Right hindlimb (tissue), 1 donor: ENCODE measurements around the gene DCUN1D2.
A peak's percentile ranks its signal among the peaks of the same experiment; 100 is the strongest.
"Not testable (repeated sequence)": the region's sequence is repeated elsewhere in the genome, so short reads cannot be mapped to it uniquely, and the experiment has no call there.

Experiments used
- DNase-seq: peaks from one replicate; pipeline ENCODE4 v3.0.0-alpha.2; 2018

Gene DCUN1D2

DNA sequence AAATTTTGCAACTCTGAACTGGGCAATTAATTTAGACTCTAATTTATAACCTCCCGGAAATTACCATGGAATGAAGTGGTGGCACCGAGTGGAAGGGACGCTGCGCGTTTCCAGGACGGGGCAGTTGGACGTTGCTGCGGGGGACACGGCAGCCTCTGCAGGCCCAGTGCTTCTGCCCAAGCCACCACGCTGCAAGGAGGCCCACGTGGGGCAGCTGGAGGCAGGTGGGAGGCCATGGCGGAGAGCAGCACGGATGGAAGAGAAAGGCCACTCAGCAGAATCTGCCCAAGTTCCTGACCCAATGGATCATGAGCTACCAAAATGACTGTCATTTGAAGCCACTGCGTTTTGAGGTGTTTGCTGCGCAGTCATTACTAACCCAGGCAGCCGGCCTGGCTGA lies 26.0 kb downstream of the DCUN1D2 start:
- no peak for DNase-seq

DNA sequence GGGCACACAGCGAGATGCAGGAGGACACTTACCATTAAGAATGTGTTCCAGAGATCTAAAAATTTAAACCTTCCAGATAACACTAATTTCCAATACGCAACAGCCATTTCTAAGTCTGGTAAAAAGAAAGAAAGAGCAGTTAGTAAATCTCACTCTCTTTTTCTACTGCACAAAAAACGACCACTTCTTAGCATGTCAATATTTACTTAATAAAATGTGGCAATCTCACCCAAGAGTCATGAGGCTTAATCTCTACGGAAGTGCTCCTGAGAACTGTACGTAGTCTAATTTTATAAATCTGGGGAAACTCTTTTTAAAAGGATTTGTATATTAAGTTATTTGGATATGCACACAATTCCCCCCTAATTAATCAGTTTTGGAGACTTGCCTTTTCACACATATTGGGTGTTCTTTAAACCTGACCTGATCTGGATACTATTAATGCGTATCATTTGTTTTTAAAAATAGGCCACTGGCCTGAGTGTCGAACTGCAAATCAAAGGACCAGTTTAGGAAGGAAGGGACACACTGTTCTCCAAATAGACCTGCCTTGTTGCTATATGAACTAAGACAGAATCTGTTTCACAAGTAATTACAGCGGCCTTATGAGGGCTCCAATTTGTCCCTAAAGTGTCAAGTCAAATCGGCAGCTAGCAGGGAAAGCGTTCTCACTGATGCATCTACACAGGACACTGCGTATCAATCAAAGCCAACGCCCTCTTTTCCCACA lies 29.3 kb downstream of the DCUN1D2 start:
- no peak for DNase-seq

DNA sequence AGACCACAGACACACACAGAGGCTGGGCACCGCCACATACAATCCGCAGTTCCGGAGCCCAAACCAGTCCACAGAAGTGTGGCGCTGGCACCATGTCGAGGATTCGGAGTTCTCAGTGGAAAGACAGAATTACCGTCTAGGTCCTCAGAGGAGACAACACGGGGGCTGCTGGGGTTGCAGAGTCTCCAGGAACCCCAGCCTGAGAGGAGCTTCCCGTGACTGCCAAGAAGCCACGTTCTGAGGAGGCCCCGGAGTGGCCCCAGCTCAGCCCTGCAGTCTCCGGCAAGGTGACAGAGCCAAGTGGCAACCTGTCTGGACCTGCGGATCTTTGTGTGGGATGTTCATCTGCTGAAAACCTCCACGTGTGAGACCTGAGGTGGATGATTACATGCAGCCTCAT lies 29.9 kb downstream of the DCUN1D2 start:
- no peak for DNase-seq

DNA sequence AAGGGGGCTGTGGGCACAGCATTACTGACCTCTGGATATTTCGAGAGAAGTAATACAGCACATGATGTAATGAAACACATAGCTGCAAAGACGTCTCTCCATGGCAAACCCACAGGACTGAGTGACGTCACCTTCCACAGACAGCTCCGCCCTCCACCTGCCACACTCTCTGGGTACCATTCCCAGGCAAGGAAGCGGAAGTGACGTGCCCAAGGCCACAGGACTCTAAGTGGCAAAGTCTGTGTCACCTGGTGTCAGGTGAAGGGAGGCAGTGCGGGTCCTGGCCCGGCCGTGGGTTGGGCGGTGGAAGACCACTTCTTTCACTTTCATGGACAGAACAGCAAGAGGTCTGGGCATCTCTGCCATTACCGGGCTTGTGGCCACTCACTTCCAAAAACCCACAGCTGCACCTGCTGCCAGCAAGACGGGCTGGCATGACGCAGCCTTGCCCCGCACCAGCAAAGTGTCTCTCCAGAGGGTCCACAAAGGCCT lies 30.4 kb downstream of the DCUN1D2 start:
- no peak for DNase-seq

DNA sequence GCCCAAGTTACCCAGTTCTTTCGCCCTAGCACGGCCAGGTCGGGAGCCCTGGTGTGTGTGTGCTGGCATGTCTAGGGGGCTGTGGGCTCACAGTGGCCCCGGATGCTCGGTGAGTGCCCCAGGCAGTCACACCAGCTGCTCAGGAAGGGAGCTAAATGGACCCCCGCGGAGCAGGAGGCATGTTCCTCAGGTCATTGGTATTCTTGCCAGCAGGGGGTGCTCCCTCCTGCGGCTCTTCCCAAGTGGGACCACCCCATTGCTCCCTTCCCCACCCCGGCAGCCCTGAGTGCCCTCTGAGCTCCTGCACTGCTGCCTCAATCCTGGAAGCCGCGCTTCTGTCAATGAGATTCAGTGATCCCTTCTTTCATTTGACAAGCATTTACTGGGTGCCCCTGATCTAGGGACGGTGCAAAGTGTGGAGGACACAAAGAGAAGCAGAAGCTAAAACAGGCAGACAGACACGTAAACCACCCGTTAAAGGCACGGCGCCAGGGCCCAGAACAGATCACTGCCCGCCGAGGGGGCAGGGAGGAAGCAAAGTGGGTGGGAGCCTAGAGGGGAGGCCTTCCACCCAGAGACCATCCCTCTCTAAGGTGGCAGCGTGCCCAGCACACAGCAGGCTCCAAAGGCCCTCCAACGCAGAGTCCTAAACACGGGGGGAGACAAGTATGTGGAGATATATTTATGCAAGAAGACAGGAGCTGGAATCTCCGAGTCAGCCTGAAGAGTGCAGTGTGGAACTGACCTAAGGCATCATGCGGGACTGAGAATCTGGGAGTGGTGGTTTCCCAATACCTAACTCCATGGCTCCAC lies 32.1 kb downstream of the DCUN1D2 start:
- no peak for DNase-seq

DNA sequence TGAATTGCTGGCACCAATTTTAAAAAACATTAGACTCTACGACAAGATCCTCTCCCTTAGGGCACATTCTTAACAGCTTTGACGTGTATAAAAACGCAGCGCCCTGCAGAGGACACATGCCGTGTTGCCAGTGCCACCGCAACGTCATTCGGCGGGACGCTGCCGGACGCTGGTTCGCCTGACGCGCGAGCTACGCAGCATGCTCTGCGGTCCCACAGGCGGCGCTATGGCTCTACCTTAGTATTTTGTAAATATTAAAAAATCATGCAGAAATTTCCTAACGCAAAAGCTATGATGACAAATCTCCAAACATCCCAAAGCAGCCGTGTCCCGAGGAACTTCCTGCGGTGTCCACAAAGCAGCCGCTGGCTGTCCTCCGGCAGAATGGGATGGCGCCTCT lies 33.0 kb downstream of the DCUN1D2 start:
- no peak for DNase-seq

DNA sequence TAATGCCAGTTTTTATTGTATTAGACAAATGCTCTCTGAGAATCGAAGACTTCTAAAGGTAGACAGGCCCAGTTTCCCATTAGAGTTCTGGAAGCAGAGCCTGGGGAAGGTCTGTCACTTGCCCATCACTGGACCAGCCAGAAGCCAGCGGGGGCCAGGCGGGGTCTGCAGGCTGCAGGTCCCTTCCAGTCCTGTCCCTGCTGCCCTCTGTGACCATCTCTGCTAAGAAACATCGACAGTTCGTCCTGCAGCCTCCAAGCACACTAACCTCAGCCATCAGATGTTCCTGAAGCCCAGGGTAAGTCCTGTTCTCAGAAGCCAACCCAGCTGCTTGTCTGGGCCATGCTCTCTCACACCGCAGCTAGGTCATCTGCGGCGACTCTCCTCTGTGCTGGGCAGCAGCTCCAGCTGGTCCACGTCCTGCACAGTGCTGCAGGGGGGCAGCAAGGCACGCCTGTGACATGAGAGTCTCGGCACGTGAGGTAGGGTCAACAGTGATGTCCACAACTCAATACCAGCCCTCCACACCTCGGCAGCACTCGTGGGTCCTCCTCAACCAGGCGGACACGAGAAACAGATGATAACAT lies 34.3 kb downstream of the DCUN1D2 start:
- no peak for DNase-seq

DNA sequence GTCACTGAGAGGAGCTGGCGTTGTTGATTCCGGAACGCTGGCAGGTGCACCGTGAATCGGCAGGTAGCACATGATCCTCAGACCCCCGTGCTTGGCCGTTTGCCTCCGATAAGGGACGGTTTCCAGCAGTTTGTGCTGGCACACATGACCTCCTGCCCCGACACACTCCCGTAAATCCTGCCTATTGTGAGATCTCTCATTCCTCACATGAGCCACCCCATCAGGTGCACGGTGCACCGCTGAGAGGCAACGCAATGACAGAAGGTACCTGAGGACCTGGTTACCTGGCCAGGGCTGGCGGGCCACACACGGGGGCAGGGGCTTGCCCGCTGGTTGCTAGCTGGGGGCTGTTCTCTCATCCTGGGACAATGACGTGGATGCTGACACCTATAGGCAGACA lies 35.1 kb downstream of the DCUN1D2 start:
- DNase-seq, result no peak

DNA sequence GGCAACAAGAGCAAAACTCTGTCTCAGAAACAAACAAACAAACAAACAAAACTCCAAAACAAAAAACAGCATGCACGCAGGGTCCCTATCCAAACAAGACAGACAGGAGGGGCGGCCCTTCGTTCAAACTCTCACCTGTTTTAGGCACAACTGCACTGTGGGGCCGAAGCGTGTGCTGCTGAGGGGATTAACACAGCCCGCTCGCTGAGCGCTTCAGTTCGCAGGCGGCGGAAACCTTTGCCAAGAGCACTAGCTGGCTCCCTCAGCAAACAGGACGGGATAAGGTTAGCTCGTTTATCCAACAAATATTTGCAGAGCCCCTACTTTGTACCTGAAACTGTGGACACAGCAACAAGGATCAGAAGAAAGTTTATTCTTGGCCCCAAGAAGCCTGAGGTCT lies 35.6 kb downstream of the DCUN1D2 start:
- DNase-seq, result no peak

DNA sequence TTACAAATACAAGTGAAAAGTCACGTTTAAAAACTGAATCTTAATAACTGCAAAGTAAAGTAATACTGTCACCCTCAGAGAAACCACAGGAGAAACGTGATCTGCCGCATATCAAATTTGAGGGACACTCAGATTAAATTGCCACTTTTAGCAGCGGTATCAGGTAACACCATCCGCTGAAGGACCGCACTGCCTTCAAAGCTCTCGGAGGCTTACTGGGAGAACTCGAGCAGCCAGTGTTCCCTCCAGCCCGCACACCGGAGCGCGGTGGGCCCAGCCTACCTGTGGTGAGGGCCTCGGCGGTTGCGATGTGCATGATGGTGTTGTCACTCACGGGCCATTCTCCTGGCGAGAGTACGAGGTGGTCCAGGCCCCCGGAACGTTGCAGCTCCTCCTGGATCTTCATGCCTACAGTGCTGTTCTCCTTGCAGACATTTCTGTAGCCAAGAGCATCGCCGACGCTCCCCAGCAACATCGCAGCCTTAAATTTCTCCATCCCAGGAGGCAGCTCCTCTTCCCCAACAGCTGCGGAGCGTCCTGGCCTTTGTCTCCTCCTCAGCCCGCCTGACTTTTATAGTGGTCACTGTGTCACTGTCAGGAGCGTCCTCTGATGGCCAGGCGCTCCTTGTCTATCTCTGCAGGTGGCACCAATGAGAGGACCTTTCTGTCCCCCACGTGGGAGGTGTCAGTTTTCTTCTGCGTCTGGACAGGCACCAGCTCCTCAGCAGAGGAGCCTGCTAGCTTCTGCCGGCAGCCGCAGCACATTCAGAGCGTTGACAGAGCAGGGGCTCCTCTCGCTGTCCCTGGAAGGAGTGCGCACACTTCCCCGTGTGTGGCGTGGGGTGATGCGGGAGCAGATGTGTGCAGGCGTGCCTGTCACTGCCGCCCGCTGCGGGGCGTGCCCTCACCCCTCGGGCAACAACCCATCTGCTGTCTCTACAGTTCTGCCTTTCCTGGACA lies 37.3 kb downstream of the DCUN1D2 start, which contains the start of gene ADPRHL1:
ADPRHL1 (minus strand) TSS at position 547 of the 960 bp plus-strand sequence; CDS start at position 496, 51 bp downstream.
- peak; percentile 55 for DNase-seq

DNA sequence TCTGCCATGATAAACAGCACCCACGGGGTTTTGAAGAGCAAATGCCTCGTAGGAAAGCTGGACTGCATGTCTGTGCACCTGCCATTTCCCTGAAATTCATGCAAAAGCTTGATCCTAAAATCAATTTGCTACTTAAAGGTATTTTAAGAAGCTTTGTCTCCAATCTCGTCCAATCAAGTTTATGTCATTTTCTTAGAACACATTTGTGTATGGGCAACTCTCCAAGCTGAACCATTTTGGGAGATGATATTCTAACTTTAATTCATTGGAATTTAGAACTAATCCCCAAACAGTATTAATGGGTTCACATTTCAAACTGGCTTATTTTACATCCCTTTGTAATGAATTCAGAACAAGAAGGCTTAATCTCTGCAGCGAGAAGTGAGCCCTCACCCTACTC lies 38.0 kb downstream of the DCUN1D2 start:
- DNase-seq, result no peak

DNA sequence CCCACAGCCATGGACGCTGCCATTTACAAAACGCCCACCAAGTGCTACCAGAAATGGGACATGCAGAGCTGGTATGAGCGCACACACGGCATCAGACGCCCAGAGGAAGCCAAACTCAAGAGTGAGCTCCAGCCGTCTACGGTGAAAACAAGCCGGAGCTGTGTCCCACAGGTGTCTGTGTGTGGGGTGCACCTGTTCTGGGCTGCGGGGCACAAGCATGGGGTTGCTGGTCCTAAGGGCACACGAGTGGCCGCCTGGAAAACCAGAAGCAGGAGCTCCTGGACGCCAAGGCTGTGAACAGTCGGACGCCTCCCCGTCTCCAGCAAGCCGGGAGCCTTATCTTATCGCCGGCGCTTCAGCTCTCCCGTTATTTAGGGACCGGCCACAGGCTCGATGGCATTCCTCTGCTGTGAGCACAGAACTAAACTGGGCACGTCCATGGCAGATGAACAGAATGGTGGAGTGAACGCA lies 38.5 kb downstream of the DCUN1D2 start:
- no peak for DNase-seq

DNA sequence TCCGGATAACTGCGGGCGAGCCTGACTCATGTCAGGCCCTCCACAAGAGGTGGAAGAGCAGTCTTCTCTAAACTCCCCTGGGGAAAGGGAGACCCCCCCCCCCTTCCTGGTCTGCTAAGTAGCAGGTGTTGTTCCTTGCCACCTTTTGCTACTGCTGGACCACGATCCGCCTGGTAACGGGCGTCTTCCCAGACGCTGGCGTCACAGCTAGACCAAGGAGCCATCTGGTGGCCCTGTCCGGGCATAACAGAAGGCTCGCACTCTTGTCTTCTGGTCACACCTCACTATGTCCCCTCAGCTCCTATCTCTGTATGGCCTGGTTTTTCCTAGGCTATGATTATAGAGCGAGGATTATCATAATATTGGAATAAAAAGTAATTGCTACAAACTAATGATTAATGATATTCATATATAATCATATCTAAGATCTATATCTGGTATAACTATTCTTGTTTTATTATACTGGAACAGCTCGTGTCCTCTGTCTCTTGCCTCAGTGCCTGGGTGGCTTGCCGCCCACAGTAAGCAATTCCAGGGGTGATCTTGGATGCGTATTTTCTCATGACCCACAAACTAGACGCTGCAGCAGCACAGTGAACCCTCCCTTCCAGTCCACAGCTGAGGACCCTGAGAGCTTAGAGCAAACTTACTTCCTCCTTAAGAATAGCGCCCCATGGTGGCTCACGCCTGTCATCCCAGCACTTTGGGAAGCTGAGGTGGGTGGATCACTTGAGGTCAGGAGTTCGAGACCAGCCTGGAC lies 39.5 kb downstream of the DCUN1D2 start:
- DNase-seq, result not testable (repeated sequence)

DNA sequence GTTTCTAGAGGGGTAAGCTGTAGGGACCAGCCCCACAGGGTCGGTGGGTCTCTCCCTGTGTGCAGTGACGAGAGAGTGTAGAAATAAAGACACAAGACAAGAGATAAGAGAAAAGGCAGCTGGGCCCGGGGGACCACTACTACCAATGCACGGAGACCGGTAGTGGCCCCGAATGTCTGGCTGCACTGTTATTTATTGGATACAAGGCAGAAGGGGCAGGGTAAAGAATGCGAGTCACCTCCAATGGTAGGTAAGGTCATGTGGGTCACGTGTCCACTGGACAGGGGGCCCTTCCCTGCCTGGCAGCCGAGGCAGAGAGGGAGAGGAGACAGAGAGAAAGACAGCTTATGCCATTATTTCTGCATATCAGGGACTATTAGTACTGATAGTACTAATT lies 40.2 kb downstream of the DCUN1D2 start:
- DNase-seq, result not testable (repeated sequence)

DNA sequence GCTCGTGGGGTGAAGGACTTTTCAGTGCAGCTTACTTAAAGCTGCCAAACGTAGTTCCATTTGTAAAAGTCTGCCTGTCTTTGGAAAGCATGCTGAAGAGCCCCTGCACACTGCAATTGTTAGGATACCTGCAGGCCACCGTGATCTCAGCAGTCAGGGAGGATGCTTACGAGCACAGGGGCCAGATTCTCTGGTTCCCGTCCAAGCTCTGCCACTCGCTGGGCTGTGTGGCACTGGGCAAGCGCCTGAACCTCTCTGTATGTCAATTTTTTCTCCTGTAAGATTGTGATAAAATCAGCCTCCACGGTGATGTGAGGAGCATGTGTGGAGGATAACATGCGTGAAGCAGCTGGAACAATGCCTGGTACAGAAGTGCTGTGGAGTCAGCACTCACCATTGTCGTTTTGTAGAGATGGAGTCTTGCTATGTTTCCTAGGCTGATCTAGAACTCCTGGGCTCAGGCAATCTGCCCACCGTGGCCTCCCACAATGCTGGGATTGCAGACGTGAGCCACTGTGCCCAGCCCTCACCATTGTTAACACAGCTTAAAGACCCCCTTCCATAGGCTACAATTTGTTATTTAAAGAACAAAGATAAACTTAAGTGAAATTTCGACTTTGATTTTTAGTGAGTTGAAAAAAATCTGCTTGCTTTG lies 40.7 kb downstream of the DCUN1D2 start:
- no peak for DNase-seq

DNA sequence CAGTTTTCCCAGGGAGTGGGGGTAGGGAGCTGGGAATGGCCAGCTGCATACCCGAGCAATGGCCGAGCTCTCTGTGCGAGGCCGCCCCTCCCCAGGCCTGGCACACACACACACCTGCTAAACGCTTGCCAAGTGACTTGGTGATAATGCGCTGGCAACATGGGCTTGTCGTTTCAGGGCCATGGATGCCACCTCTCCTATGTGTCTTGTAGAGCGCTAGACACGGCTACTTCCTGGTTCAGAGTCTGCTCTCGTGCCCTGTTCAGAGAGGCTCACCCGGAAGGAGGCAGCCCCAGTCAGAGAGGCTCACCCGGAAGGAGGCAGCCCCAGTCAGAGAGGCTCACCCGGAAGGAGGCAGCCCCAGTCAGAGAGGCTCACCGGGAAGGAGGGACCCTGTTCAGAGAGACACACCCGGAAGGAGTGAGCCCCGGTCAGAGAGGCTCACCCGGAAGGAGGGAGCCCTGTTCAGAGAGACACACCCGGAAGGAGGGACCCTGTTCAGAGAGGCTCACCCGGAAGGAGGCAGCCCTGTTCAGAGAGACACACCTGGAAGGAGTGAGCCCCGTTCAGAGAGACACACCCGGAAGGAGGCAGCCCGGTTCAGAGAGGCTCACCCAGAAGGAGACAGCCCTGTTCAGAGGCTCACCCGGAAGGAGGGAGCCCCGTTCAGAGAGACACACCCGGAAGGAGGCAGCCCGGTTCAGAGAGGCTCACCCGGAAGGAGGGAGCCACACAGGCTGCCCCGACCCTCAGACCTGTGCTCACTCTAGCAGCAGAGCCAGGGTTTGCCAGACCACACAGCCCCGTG lies 41.4 kb downstream of the DCUN1D2 start:
- no peak for DNase-seq

DNA sequence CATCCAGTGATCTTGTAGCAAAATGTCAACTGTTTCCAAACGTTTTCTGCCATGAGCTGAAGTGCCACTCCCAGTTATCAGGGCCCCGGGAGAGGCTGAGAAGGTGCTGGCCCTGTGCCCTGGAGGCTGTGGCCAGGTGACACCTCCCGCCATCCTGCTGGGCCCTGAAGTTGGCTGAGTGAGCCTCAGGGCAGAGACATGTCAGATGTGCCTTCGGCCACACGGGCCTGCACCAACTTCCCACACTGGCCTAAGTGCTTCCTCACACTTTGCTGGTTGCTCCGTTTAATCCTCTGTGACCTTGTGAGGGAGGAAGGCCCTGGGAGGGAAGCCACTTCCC lies 42.0 kb downstream of the DCUN1D2 start:
- no peak for DNase-seq

DNA sequence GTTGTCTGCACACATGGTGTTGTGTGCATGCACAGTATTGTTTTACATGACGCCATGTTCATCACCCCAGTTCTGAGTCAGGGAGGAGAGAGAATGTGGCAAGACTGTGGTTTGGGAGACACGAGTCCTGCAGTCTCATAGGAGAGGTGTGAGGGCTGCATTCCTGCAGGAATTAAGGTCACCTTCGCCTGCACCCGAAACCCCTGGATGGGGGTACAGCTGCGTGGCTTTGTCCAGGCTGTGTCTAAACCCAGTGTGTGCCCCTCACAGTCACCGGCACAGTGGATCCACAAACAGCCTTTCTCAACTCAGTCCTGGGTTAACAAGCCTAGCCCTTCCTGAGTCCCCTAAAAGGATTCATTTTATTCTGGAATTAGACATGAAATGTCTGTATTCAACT lies 42.9 kb downstream of the DCUN1D2 start:
- no peak for DNase-seq

DNA sequence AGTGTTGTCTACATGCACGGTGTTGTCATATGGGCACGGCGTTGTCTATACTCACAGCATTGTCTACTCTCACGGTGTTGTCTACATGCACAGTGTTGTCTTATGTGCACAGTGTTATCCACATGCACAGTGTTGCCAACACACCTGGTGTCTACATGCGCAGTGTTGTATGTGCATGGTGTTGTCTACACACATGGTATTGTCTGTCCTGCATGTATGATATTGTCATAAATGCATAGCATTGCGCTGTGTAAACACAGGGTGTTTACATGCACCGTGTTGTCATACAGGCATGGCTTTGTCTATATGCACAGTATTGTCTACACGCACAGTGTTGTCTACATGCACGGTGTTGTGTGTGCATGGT lies 44.0 kb downstream of the DCUN1D2 start:
- DNase-seq, result no peak

DNA sequence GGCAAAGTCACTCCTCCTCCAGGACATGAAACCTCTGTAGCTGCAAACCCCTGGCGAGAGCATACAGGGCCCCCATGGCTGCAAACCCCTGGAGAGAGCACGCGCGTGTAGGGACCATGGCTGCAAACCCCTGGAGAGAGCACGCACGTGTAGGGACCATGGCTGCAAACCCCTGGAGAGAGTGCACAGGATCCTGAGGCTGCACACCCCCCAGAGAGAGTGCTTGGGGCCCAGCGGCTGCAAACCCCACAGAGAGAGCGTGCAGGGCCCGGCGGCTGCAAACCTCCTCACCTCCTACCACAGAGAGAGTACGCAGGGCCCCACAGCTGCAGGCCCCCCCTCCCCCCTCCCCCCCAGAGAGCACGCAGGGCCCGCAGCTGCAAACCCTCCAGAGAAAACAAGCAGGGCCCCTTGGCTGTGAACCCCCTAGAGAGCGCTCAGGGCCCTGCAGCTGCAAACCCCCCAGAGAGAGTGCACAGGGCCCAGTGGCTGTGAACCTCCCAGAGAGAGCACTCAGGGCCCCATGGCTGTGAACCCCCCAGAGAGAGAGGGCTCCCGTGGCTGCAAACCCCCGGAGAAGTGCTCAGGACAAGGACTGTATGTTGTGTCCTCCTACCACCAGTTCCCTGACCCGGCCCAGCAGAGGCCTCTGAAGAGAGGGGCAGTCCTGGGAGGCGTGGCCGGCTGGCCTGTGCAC lies 44.6 kb downstream of the DCUN1D2 start:
- no peak for DNase-seq
